Measurements from ENCODE around the gene SLC2A4RG. TPM values are rescaled to one million over a fixed set of nuclear protein-coding genes. Genes with fewer than 3 reads are reported as not detected.

The SLC2A4RG gene
- total RNA-seq, 1 donor from 2014 or later = 65.6 TPM

GRCh38 chr20:63743210-63743970 is 3.8 kb downstream of the SLC2A4RG start:
- Histone ChIP-seq H3K79me2 (ENCODE audit: insufficient read depth, low read length) (peaks cover 8% of the 10 kb centered on the region), H3K27ac (ENCODE audit: low read depth, low read length) (no peak overlapping the region), H2AFZ (ENCODE audit: low read depth, low read length) (no peak overlapping the region), H3K36me3 (ENCODE audit: insufficient read depth, low read length) (no peaks in the 10 kb centered on the region), H3K9me3 (ENCODE audit: insufficient read depth, low read depth, low read length) (no peaks in the 10 kb centered on the region), H3K9ac (ENCODE audit: low read length) (no peak overlapping the region), H3K27me3 (ENCODE audit: insufficient read depth, low read length) (no peaks in the 10 kb centered on the region), H3K4me3 (ENCODE audit: insufficient read depth, low read depth, low read length) (no peak overlapping the region), H3K4me2 (ENCODE audit: low read length) (no peak overlapping the region), H4K20me1 (ENCODE audit: insufficient read depth, low read length) (peaks cover 21% of the 10 kb centered on the region), H3K4me1 (ENCODE audit: insufficient read depth, low read length) (peaks cover 15% of the 10 kb centered on the region)
- DNase-seq (ENCODE audit: low read depth) (no peak), FAIRE-seq (no peak)
- Mint-ChIP-seq H3K27ac (ENCODE audit: unreplicated experiment) (no peak overlapping the region), H3K36me3 (ENCODE audit: low read depth, unreplicated experiment) (peaks cover 4% of the 10 kb centered on the region), H3K4me1 (ENCODE audit: low read depth, unreplicated experiment) (no peaks in the 10 kb centered on the region), H3K9me3 (ENCODE audit: unreplicated experiment) (no peaks in the 10 kb centered on the region), H3K27me3 (ENCODE audit: low read depth, unreplicated experiment) (no peaks in the 10 kb centered on the region), H3K4me3 (ENCODE audit: unreplicated experiment) (peak overlapping the region; percentile 55)
- TF ChIP-seq EZH2 (IDR thresholded peaks at IDR 0.05; ENCODE audit: insufficient read depth, low read length) (no peak), CTCF (IDR thresholded peaks at IDR 0.05; ENCODE audit: insufficient read depth, low read depth, low read length) (no peak)

- no peak for TF ChIP-seq CTCF (IDR thresholded peaks at IDR 0.05; ENCODE audit: insufficient read depth, low read depth, low read length)
- TF ChIP-seq EZH2 (IDR thresholded peaks at IDR 0.05; ENCODE audit: insufficient read depth, low read length) = no peak
- Histone ChIP-seq H3K36me3 (ENCODE audit: insufficient read depth, low read length) (no peaks in the 10 kb centered on the region), H3K4me1 (ENCODE audit: insufficient read depth, low read length) (peaks cover 15% of the 10 kb centered on the region), H3K4me3 (ENCODE audit: insufficient read depth, low read depth, low read length) (no peak overlapping the region), H3K27ac (ENCODE audit: low read depth, low read length) (no peak overlapping the region), H3K27me3 (ENCODE audit: insufficient read depth, low read length) (no peaks in the 10 kb centered on the region), H3K9ac (ENCODE audit: low read length) (no peak overlapping the region), H3K9me3 (ENCODE audit: insufficient read depth, low read depth, low read length) (no peaks in the 10 kb centered on the region), H3K79me2 (ENCODE audit: insufficient read depth, low read length) (peaks cover 8% of the 10 kb centered on the region), H2AFZ (ENCODE audit: low read depth, low read length) (no peak overlapping the region), H4K20me1 (ENCODE audit: insufficient read depth, low read length) (peaks cover 21% of the 10 kb centered on the region), H3K4me2 (ENCODE audit: low read length) (no peak overlapping the region)
- DNase-seq (ENCODE audit: low read depth) (no peak), FAIRE-seq (no peak)
- peaks cover 6% of the 10 kb centered on the region for H3K36me3 Mint-ChIP-seq (ENCODE audit: low read depth, unreplicated experiment)
- no peaks in the 10 kb centered on the region for H3K4me1 Mint-ChIP-seq (ENCODE audit: low read depth, unreplicated experiment)
- H3K9me3 Mint-ChIP-seq (ENCODE audit: unreplicated experiment) = no peaks in the 10 kb centered on the region
- no peak overlapping the region for H3K4me3 Mint-ChIP-seq (ENCODE audit: unreplicated experiment)
- H3K27me3 Mint-ChIP-seq (ENCODE audit: low read depth, unreplicated experiment) = no peaks in the 10 kb centered on the region
- peak overlapping the region; percentile 58 for H3K27ac Mint-ChIP-seq (ENCODE audit: unreplicated experiment)
Observed at GRCh38 chr20:63744158-63744557, 4.6 kb downstream of the SLC2A4RG start.
